ENCODE results near the gene ARHGAP10.

GRCh38 chr4:148016063-148016637, 284.3 kb downstream of the ARHGAP10 start:
- TF ChIP-seq POLR2A (IDR thresholded peaks at IDR 0.05), result no peak
- TF ChIP-seq CTCF (IDR thresholded peaks at IDR 0.05), result no peak
- no peak for TF ChIP-seq EP300 (IDR thresholded peaks at IDR 0.05)
- no peak for TF ChIP-seq POLR2AphosphoS5 (IDR thresholded peaks at IDR 0.05)

Data from gastroesophageal sphincter (tissue), 3 donors.